Activated CD4-positive, alpha-beta T cell treated with anti-CD3 and anti-CD28 coated beads, Interleukin-2, amount 10 ng/mL, durations not matched to agents 7 days and 5 days (primary cell): ENCODE data around the gene PPP1R12A. TPM values are rescaled to one million over a fixed set of nuclear protein-coding genes. Genes with fewer than 3 reads are reported as not detected.
"Not testable (repeated sequence)": the region's sequence is repeated elsewhere in the genome, so short reads cannot be mapped to it uniquely, and the experiment has no call there.

Source experiments
- CTCF ChIA-PET: fragments of 350-600 bp; sonication (Branson Sonifier 250); formaldehyde crosslinking; loops from one replicate; lab custom pipeline; 2021; ENCODE audit warnings: antibody characterized with exemption; lab: Charles Lee
- POLR2A ChIA-PET: fragments of 350-600 bp; sonication (Branson Sonifier 250); formaldehyde crosslinking; loops from one replicate; lab custom pipeline; 2021; ENCODE audit warnings: antibody characterized with exemption; lab: Charles Lee
- DNase-seq: peaks from one replicate; pipeline ENCODE4 v3.0.0-alpha.2; 2020
- H3K27ac Mint-ChIP-seq: one replicate; pipeline ENCODE4 v1.8.0; 2021; ENCODE audit warnings: mild to moderate bottlenecking, moderate library complexity, mixed read lengths
- H3K27me3 Mint-ChIP-seq: one replicate; pipeline ENCODE4 v1.8.0; 2021; ENCODE audit warnings: mixed read lengths
- H3K36me3 Mint-ChIP-seq: one replicate; pipeline ENCODE4 v1.8.0; 2021; ENCODE audit warnings: low read depth, mixed read lengths
- H3K4me1 Mint-ChIP-seq: one replicate; pipeline ENCODE4 v1.8.0; 2021; ENCODE audit warnings: mixed read lengths
- H3K4me3 Mint-ChIP-seq: one replicate; pipeline ENCODE4 v1.8.0; 2021; ENCODE audit warnings: mild to moderate bottlenecking, moderate library complexity, mixed read lengths
- H3K9me3 Mint-ChIP-seq: one replicate; pipeline ENCODE4 v1.8.0; 2021; ENCODE audit warnings: mixed read lengths
- total RNA-seq, 2 experiments: library from RNA; stranded (reverse); gene quantifications; one replicate each; pipeline ENCODE4 v1.2.3, GENCODE V29; 2021

The PPP1R12A gene
- total RNA-seq, 2 experiments from 2014 or later, result 89.4 to 124 TPM

- H3K4me3 Mint-ChIP-seq, result no peak overlapping the region
- CTCF ChIA-PET, result no interaction called here
- H3K9me3 Mint-ChIP-seq, result no peaks in the 10 kb centered on the region
- H3K36me3 Mint-ChIP-seq, result peaks cover 39% of the 10 kb centered on the region
- no peak overlapping the region for H3K27ac Mint-ChIP-seq
- POLR2A ChIA-PET, result no interaction called here
- H3K4me1 Mint-ChIP-seq, result no peaks in the 10 kb centered on the region
- H3K27me3 Mint-ChIP-seq, result no peaks in the 10 kb centered on the region
- no peak for DNase-seq
These were observed 112.4 kb downstream of the PPP1R12A start for GRCh38 chr12:79822475-79822874.

- DNase-seq, result no peak
- H3K27me3 Mint-ChIP-seq, result no peaks in the 10 kb centered on the region
- H3K27ac Mint-ChIP-seq, result no peak overlapping the region
- H3K9me3 Mint-ChIP-seq, result no peaks in the 10 kb centered on the region
- ChIA-PET CTCF (no interaction called here), POLR2A (no interaction called here)
- H3K4me3 Mint-ChIP-seq, result no peak overlapping the region
- H3K36me3 Mint-ChIP-seq, result peaks cover 40% of the 10 kb centered on the region
- no peaks in the 10 kb centered on the region for H3K4me1 Mint-ChIP-seq
These were observed 116.0 kb downstream of the PPP1R12A start for GRCh38 chr12:79818856-79819255.

GRCh38 chr12:79784366-79785065 is 150.4 kb downstream of the PPP1R12A start:
- H3K4me3 Mint-ChIP-seq, H3K9me3 Mint-ChIP-seq, H3K4me1 Mint-ChIP-seq, CTCF ChIA-PET, DNase-seq, POLR2A ChIA-PET, H3K27me3 Mint-ChIP-seq, H3K27ac Mint-ChIP-seq: not testable (repeated sequence)
- peaks cover 33% of the 10 kb centered on the region for H3K36me3 Mint-ChIP-seq

GRCh38 chr12:79782172-79782900 is 152.6 kb downstream of the PPP1R12A start:
- ChIA-PET CTCF (interaction anchor here (0.7 kb wide), 1 partner anchor 87 kb away, joined by 3 read pairs; no protein-coding TSS in a partner anchor), POLR2A (no interaction called here)
- peaks cover 24% of the 10 kb centered on the region for H3K36me3 Mint-ChIP-seq
- peaks cover 3% of the 10 kb centered on the region for H3K4me1 Mint-ChIP-seq
- no peak overlapping the region for H3K4me3 Mint-ChIP-seq
- H3K9me3 Mint-ChIP-seq, result no peaks in the 10 kb centered on the region
- no peak for DNase-seq
- no peak overlapping the region for H3K27ac Mint-ChIP-seq
- no peaks in the 10 kb centered on the region for H3K27me3 Mint-ChIP-seq

GRCh38 chr12:79778802-79779448 is 156.0 kb downstream of the PPP1R12A start:
- no peaks in the 10 kb centered on the region for H3K9me3 Mint-ChIP-seq
- no peaks in the 10 kb centered on the region for H3K27me3 Mint-ChIP-seq
- ChIA-PET POLR2A (no interaction called here), CTCF (interaction anchor here (0.6 kb wide), 1 partner anchor 22 kb away, joined by 7 read pairs; no protein-coding TSS in a partner anchor)
- no peak for DNase-seq
- no peak overlapping the region for H3K4me3 Mint-ChIP-seq
- no peak overlapping the region for H3K27ac Mint-ChIP-seq
- peaks cover 29% of the 10 kb centered on the region for H3K36me3 Mint-ChIP-seq
- peaks cover 3% of the 10 kb centered on the region for H3K4me1 Mint-ChIP-seq

GRCh38 chr12:79776111-79776510 is 158.8 kb downstream of the PPP1R12A start:
- H3K4me1 Mint-ChIP-seq, result no peaks in the 10 kb centered on the region
- DNase-seq, result no peak
- ChIA-PET CTCF (no interaction called here), POLR2A (no interaction called here)
- H3K36me3 Mint-ChIP-seq, result peaks cover 18% of the 10 kb centered on the region
- no peaks in the 10 kb centered on the region for H3K9me3 Mint-ChIP-seq
- H3K4me3 Mint-ChIP-seq, result no peak overlapping the region
- H3K27ac Mint-ChIP-seq, result no peak overlapping the region
- H3K27me3 Mint-ChIP-seq, result no peaks in the 10 kb centered on the region

GRCh38 chr12:79775355-79776027 is 159.4 kb downstream of the PPP1R12A start:
- H3K4me1 Mint-ChIP-seq, result no peaks in the 10 kb centered on the region
- peaks cover 18% of the 10 kb centered on the region for H3K36me3 Mint-ChIP-seq
- H3K9me3 Mint-ChIP-seq, result no peaks in the 10 kb centered on the region

GRCh38 chr12:79773896-79774295 is 161.0 kb downstream of the PPP1R12A start:
- no peaks in the 10 kb centered on the region for H3K27me3 Mint-ChIP-seq
- ChIA-PET CTCF (no interaction called here), POLR2A (no interaction called here)
- H3K27ac Mint-ChIP-seq, result no peak overlapping the region
- no peaks in the 10 kb centered on the region for H3K9me3 Mint-ChIP-seq
- H3K4me1 Mint-ChIP-seq, result no peaks in the 10 kb centered on the region
- H3K4me3 Mint-ChIP-seq, result no peak overlapping the region
- no peak for DNase-seq
- peaks cover 15% of the 10 kb centered on the region for H3K36me3 Mint-ChIP-seq

More at GRCh38 chr12:79775355-79776027, 159.4 kb downstream of the PPP1R12A start:
- POLR2A ChIA-PET, result no interaction called here
- H3K4me3 Mint-ChIP-seq, result no peak overlapping the region
- no peaks in the 10 kb centered on the region for H3K27me3 Mint-ChIP-seq
- no peak for DNase-seq
- H3K27ac Mint-ChIP-seq, result no peak overlapping the region
- CTCF ChIA-PET, result no interaction called here

GRCh38 chr12:79769860-79770485 is 164.9 kb downstream of the PPP1R12A start:
- ChIA-PET CTCF (no interaction called here), POLR2A (no interaction called here)
- Mint-ChIP-seq H3K4me3 (no peak overlapping the region), H3K36me3 (peaks cover 4% of the 10 kb centered on the region), H3K27me3 (no peaks in the 10 kb centered on the region), H3K4me1 (no peaks in the 10 kb centered on the region), H3K9me3 (no peaks in the 10 kb centered on the region), H3K27ac (no peak overlapping the region)
- DNase-seq, result no peak

GRCh38 chr12:79769189-79769859 is 165.6 kb downstream of the PPP1R12A start:
- Mint-ChIP-seq H3K27ac (no peak overlapping the region), H3K9me3 (no peaks in the 10 kb centered on the region), H3K27me3 (no peaks in the 10 kb centered on the region), H3K4me1 (no peaks in the 10 kb centered on the region), H3K36me3 (peaks cover 2% of the 10 kb centered on the region), H3K4me3 (no peak overlapping the region)
- no peak for DNase-seq
- POLR2A ChIA-PET, result no interaction called here
- CTCF ChIA-PET, result no interaction called here

- ChIA-PET POLR2A (no interaction called here), CTCF (interaction anchor here (0.6 to 0.7 kb wide), 2 partner anchors 13 to 340 kb away, joined by 3 read pairs; no protein-coding TSS in a partner anchor)
- peaks cover 2% of the 10 kb centered on the region for H3K36me3 Mint-ChIP-seq
- H3K27ac Mint-ChIP-seq, result no peak overlapping the region
- no peak overlapping the region for H3K4me3 Mint-ChIP-seq
- DNase-seq, result no peak
- H3K9me3 Mint-ChIP-seq, result no peaks in the 10 kb centered on the region
- H3K4me1 Mint-ChIP-seq, result no peaks in the 10 kb centered on the region
- H3K27me3 Mint-ChIP-seq, result no peaks in the 10 kb centered on the region
These were observed 168.0 kb downstream of the PPP1R12A start for GRCh38 chr12:79766705-79767464.
